ENCODE data around the gene ENHO. TPM values are rescaled to one million over a fixed set of nuclear protein-coding genes. Genes with fewer than 3 reads are reported as not detected.

Gene ENHO
- total RNA-seq, 6 experiments from 2014 or later = 0.19 to 0.57 TPM; not detected in 4

GRCh38 chr9:34507966-34508365 lies 14.8 kb downstream of the ENHO start:
- no peak overlapping the region for H3K27ac Mint-ChIP-seq
- peaks cover 37% of the 10 kb centered on the region for H3K27me3 Mint-ChIP-seq (ENCODE audit: insufficient read depth)

DNA sequence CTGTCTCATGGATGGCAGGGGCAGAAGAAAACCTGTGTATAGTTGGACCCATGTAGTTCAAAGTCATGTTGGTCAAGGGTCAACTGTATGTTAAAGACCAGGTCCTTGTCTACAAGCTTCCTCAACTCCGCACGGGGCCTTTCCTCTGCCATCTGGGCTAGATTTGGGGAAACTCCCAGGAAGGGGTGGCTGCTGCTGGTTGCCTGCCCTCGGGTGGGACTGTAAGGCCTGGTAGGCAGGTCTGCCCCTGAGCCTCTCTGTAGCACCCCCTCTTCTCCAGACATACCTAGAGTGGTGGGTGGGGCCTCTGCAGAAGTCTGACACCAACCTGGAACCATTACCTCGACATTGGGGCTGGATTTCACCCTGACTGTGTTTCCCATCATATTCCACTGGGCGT lies 15.2 kb downstream of the ENHO start:
- Mint-ChIP-seq H3K4me1 (ENCODE audit: low read depth) (no peaks in the 10 kb centered on the region), H3K36me3 (ENCODE audit: low read depth) (no peaks in the 10 kb centered on the region), H3K4me3 (no peak overlapping the region), H3K27me3 (ENCODE audit: insufficient read depth) (peaks cover 39% of the 10 kb centered on the region), H3K27ac (no peak overlapping the region), H3K9me3 (no peaks in the 10 kb centered on the region)
- TF ChIP-seq, protein P1, sequence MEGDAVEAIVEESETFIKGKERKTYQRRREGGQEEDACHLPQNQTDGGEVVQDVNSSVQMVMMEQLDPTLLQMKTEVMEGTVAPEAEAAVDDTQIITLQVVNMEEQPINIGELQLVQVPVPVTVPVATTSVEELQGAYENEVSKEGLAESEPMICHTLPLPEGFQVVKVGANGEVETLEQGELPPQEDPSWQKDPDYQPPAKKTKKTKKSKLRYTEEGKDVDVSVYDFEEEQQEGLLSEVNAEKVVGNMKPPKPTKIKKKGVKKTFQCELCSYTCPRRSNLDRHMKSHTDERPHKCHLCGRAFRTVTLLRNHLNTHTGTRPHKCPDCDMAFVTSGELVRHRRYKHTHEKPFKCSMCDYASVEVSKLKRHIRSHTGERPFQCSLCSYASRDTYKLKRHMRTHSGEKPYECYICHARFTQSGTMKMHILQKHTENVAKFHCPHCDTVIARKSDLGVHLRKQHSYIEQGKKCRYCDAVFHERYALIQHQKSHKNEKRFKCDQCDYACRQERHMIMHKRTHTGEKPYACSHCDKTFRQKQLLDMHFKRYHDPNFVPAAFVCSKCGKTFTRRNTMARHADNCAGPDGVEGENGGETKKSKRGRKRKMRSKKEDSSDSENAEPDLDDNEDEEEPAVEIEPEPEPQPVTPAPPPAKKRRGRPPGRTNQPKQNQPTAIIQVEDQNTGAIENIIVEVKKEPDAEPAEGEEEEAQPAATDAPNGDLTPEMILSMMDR (IDR thresholded peaks at IDR 0.05) = no peak
- DNase-seq = no peak

More at GRCh38 chr9:34507966-34508365, 14.8 kb downstream of the ENHO start:
- TF ChIP-seq, protein P1 (IDR thresholded peaks at IDR 0.05) = no peak
- DNase-seq = no peak
- H3K9me3 Mint-ChIP-seq = no peaks in the 10 kb centered on the region
- no peaks in the 10 kb centered on the region for H3K36me3 Mint-ChIP-seq (ENCODE audit: low read depth)
- no peak overlapping the region for H3K4me3 Mint-ChIP-seq
- H3K4me1 Mint-ChIP-seq (ENCODE audit: low read depth) = no peaks in the 10 kb centered on the region

GRCh38 chr9:34506623-34507022 lies 16.2 kb downstream of the ENHO start:
- no peaks in the 10 kb centered on the region for H3K4me1 Mint-ChIP-seq (ENCODE audit: low read depth)
- no peak overlapping the region for H3K27ac Mint-ChIP-seq
- peaks cover 35% of the 10 kb centered on the region for H3K27me3 Mint-ChIP-seq (ENCODE audit: insufficient read depth)
- DNase-seq = no peak
- TF ChIP-seq, protein P1 (IDR thresholded peaks at IDR 0.05) = no peak
- H3K36me3 Mint-ChIP-seq (ENCODE audit: low read depth) = no peaks in the 10 kb centered on the region
- no peaks in the 10 kb centered on the region for H3K9me3 Mint-ChIP-seq
- no peak overlapping the region for H3K4me3 Mint-ChIP-seq

GRCh38 chr9:34505370-34506120 lies 17.2 kb downstream of the ENHO start:
- Mint-ChIP-seq H3K9me3 (no peaks in the 10 kb centered on the region), H3K4me3 (no peak overlapping the region), H3K4me1 (ENCODE audit: low read depth) (no peaks in the 10 kb centered on the region), H3K27ac (no peak overlapping the region), H3K27me3 (ENCODE audit: insufficient read depth) (peaks cover 29% of the 10 kb centered on the region), H3K36me3 (ENCODE audit: low read depth) (no peaks in the 10 kb centered on the region)
- DNase-seq = no peak
- TF ChIP-seq, protein P1 (IDR thresholded peaks at IDR 0.05) = no peak

- no peaks in the 10 kb centered on the region for H3K4me1 Mint-ChIP-seq (ENCODE audit: low read depth)
- no peaks in the 10 kb centered on the region for H3K36me3 Mint-ChIP-seq (ENCODE audit: low read depth)
- TF ChIP-seq, protein P1 (IDR thresholded peaks at IDR 0.05) = no peak
- H3K27ac Mint-ChIP-seq = no peak overlapping the region
- H3K9me3 Mint-ChIP-seq = no peaks in the 10 kb centered on the region
- no peak for DNase-seq
- no peak overlapping the region for H3K4me3 Mint-ChIP-seq
- peaks cover 24% of the 10 kb centered on the region for H3K27me3 Mint-ChIP-seq (ENCODE audit: insufficient read depth)
Measured at GRCh38 chr9:34503406-34503805, 19.4 kb downstream of the ENHO start.
